ENCODE results near the gene CDC42BPA.

The CDC42BPA gene

GRCh38 chr1:227010645-227011044 is 307.6 kb downstream of the CDC42BPA start:
- TF ChIP-seq ZC3H10 (CRISPR knock-in tag; IDR thresholded peaks at IDR 0.05) (no peak), GLIS3 (CRISPR knock-in tag; IDR thresholded peaks at IDR 0.05) (no peak), SNAI2 (CRISPR knock-in tag; IDR thresholded peaks at IDR 0.05) (no peak), ZNF70 (CRISPR knock-in tag; IDR thresholded peaks at IDR 0.05) (no peak), RARB (CRISPR knock-in tag; IDR thresholded peaks at IDR 0.05) (no peak), ZFP3 (CRISPR knock-in tag; IDR thresholded peaks at IDR 0.05) (no peak), CSDC2 (CRISPR knock-in tag; IDR thresholded peaks at IDR 0.05) (no peak), ZFP30 (CRISPR knock-in tag; IDR thresholded peaks at IDR 0.05) (no peak), CREB5 (CRISPR knock-in tag; IDR thresholded peaks at IDR 0.05; ENCODE audit: low read depth) (no peak), TOX (CRISPR knock-in tag; IDR thresholded peaks at IDR 0.05; ENCODE audit: borderline replicate concordance) (no peak), TCF4 (CRISPR knock-in tag; IDR thresholded peaks at IDR 0.05; ENCODE audit: borderline replicate concordance) (no peak), ZNF8 (CRISPR knock-in tag; IDR thresholded peaks at IDR 0.05) (no peak), ARNTL (CRISPR knock-in tag; IDR thresholded peaks at IDR 0.05; ENCODE audit: borderline replicate concordance, low read depth) (no peak), PPARA (CRISPR knock-in tag; IDR thresholded peaks at IDR 0.05; ENCODE audit: borderline replicate concordance) (no peak)
- TF ChIP-seq, protein P1, sequence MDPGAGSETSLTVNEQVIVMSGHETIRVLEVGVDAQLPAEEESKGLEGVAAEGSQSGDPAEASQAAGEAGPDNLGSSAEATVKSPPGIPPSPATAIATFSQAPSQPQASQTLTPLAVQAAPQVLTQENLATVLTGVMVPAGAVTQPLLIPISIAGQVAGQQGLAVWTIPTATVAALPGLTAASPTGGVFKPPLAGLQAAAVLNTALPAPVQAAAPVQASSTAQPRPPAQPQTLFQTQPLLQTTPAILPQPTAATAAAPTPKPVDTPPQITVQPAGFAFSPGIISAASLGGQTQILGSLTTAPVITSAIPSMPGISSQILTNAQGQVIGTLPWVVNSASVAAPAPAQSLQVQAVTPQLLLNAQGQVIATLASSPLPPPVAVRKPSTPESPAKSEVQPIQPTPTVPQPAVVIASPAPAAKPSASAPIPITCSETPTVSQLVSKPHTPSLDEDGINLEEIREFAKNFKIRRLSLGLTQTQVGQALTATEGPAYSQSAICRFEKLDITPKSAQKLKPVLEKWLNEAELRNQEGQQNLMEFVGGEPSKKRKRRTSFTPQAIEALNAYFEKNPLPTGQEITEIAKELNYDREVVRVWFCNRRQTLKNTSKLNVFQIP (CRISPR knock-in tag; IDR thresholded peaks at IDR 0.05; ENCODE audit: borderline replicate concordance, low read depth): no peak
- TF ChIP-seq, protein P2, sequence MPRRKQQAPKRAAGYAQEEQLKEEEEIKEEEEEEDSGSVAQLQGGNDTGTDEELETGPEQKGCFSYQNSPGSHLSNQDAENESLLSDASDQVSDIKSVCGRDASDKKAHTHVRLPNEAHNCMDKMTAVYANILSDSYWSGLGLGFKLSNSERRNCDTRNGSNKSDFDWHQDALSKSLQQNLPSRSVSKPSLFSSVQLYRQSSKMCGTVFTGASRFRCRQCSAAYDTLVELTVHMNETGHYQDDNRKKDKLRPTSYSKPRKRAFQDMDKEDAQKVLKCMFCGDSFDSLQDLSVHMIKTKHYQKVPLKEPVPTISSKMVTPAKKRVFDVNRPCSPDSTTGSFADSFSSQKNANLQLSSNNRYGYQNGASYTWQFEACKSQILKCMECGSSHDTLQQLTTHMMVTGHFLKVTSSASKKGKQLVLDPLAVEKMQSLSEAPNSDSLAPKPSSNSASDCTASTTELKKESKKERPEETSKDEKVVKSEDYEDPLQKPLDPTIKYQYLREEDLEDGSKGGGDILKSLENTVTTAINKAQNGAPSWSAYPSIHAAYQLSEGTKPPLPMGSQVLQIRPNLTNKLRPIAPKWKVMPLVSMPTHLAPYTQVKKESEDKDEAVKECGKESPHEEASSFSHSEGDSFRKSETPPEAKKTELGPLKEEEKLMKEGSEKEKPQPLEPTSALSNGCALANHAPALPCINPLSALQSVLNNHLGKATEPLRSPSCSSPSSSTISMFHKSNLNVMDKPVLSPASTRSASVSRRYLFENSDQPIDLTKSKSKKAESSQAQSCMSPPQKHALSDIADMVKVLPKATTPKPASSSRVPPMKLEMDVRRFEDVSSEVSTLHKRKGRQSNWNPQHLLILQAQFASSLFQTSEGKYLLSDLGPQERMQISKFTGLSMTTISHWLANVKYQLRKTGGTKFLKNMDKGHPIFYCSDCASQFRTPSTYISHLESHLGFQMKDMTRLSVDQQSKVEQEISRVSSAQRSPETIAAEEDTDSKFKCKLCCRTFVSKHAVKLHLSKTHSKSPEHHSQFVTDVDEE (CRISPR knock-in tag; IDR thresholded peaks at IDR 0.05): no peak
- TF ChIP-seq, protein P3, sequence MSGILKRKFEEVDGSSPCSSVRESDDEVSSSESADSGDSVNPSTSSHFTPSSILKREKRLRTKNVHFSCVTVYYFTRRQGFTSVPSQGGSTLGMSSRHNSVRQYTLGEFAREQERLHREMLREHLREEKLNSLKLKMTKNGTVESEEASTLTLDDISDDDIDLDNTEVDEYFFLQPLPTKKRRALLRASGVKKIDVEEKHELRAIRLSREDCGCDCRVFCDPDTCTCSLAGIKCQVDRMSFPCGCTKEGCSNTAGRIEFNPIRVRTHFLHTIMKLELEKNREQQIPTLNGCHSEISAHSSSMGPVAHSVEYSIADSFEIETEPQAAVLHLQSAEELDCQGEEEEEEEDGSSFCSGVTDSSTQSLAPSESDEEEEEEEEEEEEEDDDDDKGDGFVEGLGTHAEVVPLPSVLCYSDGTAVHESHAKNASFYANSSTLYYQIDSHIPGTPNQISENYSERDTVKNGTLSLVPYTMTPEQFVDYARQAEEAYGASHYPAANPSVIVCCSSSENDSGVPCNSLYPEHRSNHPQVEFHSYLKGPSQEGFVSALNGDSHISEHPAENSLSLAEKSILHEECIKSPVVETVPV (CRISPR knock-in tag; IDR thresholded peaks at IDR 0.05): no peak
- ATAC-seq: no peak

DNA sequence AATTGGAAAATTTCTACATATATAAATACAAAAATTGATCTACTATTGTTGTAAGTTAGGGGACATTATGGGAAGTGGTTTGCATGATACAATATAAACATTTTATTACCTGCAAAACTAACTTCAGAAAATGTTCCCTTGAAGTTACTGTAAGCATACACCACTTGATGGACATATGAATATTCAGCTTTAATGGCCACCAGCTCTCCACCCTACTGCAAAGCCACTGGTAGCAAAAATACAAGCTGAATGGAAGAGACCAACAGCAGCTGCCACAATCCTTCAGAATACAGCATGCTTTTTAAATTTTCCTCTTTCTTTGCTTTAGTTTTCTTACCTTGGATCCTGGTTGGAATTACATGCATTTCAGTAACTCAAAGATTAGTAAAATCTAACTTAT is 308.4 kb downstream of the CDC42BPA start:
- no peak for ATAC-seq
- no peak for TF ChIP-seq ESRRG (CRISPR knock-in tag; IDR thresholded peaks at IDR 0.05)
- TF ChIP-seq ZNF8 (CRISPR knock-in tag; IDR thresholded peaks at IDR 0.05): no peak
- no peak for TF ChIP-seq PPARA (CRISPR knock-in tag; IDR thresholded peaks at IDR 0.05; ENCODE audit: borderline replicate concordance)
- TF ChIP-seq ZNF565 (CRISPR knock-in tag; conservative IDR thresholded peaks at IDR 0.05; ENCODE audit: low read depth): no peak
- TF ChIP-seq OSR1 (CRISPR knock-in tag; IDR thresholded peaks at IDR 0.05): no peak
- TF ChIP-seq, protein P1 (CRISPR knock-in tag; IDR thresholded peaks at IDR 0.05; ENCODE audit: borderline replicate concordance, low read depth): no peak
- TF ChIP-seq TCF4 (CRISPR knock-in tag; IDR thresholded peaks at IDR 0.05; ENCODE audit: borderline replicate concordance): no peak
- TF ChIP-seq CSDC2 (CRISPR knock-in tag; IDR thresholded peaks at IDR 0.05): no peak
- no peak for TF ChIP-seq ZFP30 (CRISPR knock-in tag; IDR thresholded peaks at IDR 0.05)
- no peak for TF ChIP-seq ZC3H10 (CRISPR knock-in tag; IDR thresholded peaks at IDR 0.05)
- no peak for TF ChIP-seq ZNF70 (CRISPR knock-in tag; IDR thresholded peaks at IDR 0.05)
- TF ChIP-seq, protein P3 (CRISPR knock-in tag; IDR thresholded peaks at IDR 0.05): no peak
- TF ChIP-seq, protein P4, sequence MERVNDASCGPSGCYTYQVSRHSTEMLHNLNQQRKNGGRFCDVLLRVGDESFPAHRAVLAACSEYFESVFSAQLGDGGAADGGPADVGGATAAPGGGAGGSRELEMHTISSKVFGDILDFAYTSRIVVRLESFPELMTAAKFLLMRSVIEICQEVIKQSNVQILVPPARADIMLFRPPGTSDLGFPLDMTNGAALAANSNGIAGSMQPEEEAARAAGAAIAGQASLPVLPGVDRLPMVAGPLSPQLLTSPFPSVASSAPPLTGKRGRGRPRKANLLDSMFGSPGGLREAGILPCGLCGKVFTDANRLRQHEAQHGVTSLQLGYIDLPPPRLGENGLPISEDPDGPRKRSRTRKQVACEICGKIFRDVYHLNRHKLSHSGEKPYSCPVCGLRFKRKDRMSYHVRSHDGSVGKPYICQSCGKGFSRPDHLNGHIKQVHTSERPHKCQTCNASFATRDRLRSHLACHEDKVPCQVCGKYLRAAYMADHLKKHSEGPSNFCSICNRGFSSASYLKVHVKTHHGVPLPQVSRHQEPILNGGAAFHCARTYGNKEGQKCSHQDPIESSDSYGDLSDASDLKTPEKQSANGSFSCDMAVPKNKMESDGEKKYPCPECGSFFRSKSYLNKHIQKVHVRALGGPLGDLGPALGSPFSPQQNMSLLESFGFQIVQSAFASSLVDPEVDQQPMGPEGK (CRISPR knock-in tag; IDR thresholded peaks at IDR 0.05; ENCODE audit: borderline replicate concordance): no peak
- TF ChIP-seq BACH2 (CRISPR knock-in tag; IDR thresholded peaks at IDR 0.05; ENCODE audit: borderline replicate concordance): no peak
- TF ChIP-seq, protein P2 (CRISPR knock-in tag; IDR thresholded peaks at IDR 0.05): no peak
- no peak for TF ChIP-seq SNAI2 (CRISPR knock-in tag; IDR thresholded peaks at IDR 0.05)
- TF ChIP-seq CREB5 (CRISPR knock-in tag; IDR thresholded peaks at IDR 0.05; ENCODE audit: low read depth): no peak
